GM12878 (cell line): ENCODE measurements around the gene PLEKHG2. TPM values are rescaled to one million over a fixed set of nuclear protein-coding genes. Genes with fewer than 3 reads are reported as not detected.

Source experiments
- ATAC-seq: fragments of 200-7000 bp; cut with Tn5 transposase; 3 replicates; pipeline ENCODE4 v1.9.1; 2020; ENCODE audit warnings: mild to moderate bottlenecking, moderate library complexity
- BruUV-seq: library from RNA; stranded (reverse); fragments of 400-500 nt; replicated peaks from 2 replicates; lab custom pipeline; 2021; lab: Mats Ljungman, UMichigan
- CTCF ChIA-PET: fragments of 300-600 bp; sonication (Branson Sonifier 250); formaldehyde crosslinking; extraction: SDS; loops from one replicate; lab custom pipeline; 2021; ENCODE audit warnings: inconsistent platforms; lab: Yijun Ruan, JAX
- POLR2A ChIA-PET: fragments of 350-600 bp; formaldehyde crosslinking; extraction: SDS; loops from one replicate; lab custom pipeline; 2021; ENCODE audit warnings: inconsistent platforms; lab: Charles Lee
- RAD21 ChIA-PET: fragments of 300-600 bp; sonication (Branson Sonifier 250); formaldehyde crosslinking; loops from one replicate; lab custom pipeline; 2023; ENCODE audit warnings: antibody characterized with exemption; ENCODE audit not compliant: unreplicated experiment; lab: Charles Lee
- SMC1A ChIA-PET: fragments of 300-600 bp; sonication (Branson Sonifier 250); formaldehyde crosslinking; loops from one replicate; lab custom pipeline; 2023; ENCODE audit not compliant: unreplicated experiment, uncharacterized antibody; lab: Charles Lee
- DNase-seq: peaks from one replicate; pipeline ENCODE4 v3.0.0-alpha.2; 2011; ENCODE audit warnings: low read depth, low spot score
- FAIRE-seq: peaks from 3 replicates; lab custom pipeline; 2011; peaks lifted over from hg19 to GRCh38; lab: Jason Lieb, UNC
- H2AFZ ChIP-seq: 2 replicates; pipeline ENCODE4 v1.6.0; 2011; ENCODE audit warnings: low read depth, low read length, control low read depth; ENCODE audit not compliant: control insufficient read depth
- H3K27ac ChIP-seq: 2 replicates; pipeline ENCODE4 v1.5.1; 2011; ENCODE audit warnings: control low read depth; ENCODE audit not compliant: control insufficient read depth, insufficient read depth
- H3K27me3 ChIP-seq, 2 experiments: replicated peaks in 1 of 2; 2 replicates each; pipeline versions ENCODE4 v1.6.0 to v1.6.1; 2011; ENCODE audit warnings: low read length in 1 of 2; ENCODE audit not compliant: control insufficient read depth in 2 of 2, insufficient read depth in 2 of 2
- H3K36me3 ChIP-seq, 2 experiments: 2 replicates each; pipeline ENCODE4 v1.5.1; 2011; ENCODE audit warnings: low read length in 1 of 2; ENCODE audit not compliant: control insufficient read depth in 2 of 2, insufficient read depth in 2 of 2
- H3K4me1 ChIP-seq: 2 replicates; pipeline ENCODE4 v1.6.1; 2011; ENCODE audit warnings: mild to moderate bottlenecking, low read length, moderate library complexity, mixed read lengths; ENCODE audit not compliant: control insufficient read depth, insufficient read depth
- H3K4me2 ChIP-seq: 2 replicates; pipeline ENCODE4 v1.6.0; 2011; ENCODE audit warnings: control low read depth; ENCODE audit not compliant: control insufficient read depth, insufficient read depth
- H3K4me3 ChIP-seq: fragments of 200-600 bp; sonication (generic); 2 replicates; pipeline ENCODE4 v1.5.1; 2016
- H3K79me2 ChIP-seq: 2 replicates; pipeline ENCODE4 v1.6.0; 2011; ENCODE audit warnings: low read length; ENCODE audit not compliant: control insufficient read depth, insufficient read depth
- H3K9ac ChIP-seq: 2 replicates; pipeline ENCODE4 v1.8.0; 2011; ENCODE audit warnings: low read length, control low read depth, mixed read lengths; ENCODE audit not compliant: control insufficient read depth, insufficient read depth
- H3K9me3 ChIP-seq: replicated peaks from 3 replicates; pipeline ENCODE4 v1.5.1; 2011; ENCODE audit warnings: mild to moderate bottlenecking, low read length; ENCODE audit not compliant: control insufficient read depth, insufficient read depth
- H4K20me1 ChIP-seq: 2 replicates; pipeline ENCODE4 v1.6.0; 2011; ENCODE audit not compliant: control insufficient read depth, insufficient read depth
- BACH1 ChIP-seq: fragments of 450-650 bp; IDR thresholded peaks from 2 replicates; pipeline ENCODE4 v1.6.1; 2017; ENCODE audit warnings: mild to moderate bottlenecking, borderline replicate concordance
- ESRRA ChIP-seq: IDR thresholded peaks from 2 replicates; pipeline ENCODE4 v1.6.1; 2012; ENCODE audit warnings: mild to moderate bottlenecking, low read length, improper control_type of control experiment
- IKZF2 ChIP-seq, 2 experiments: fragments of 450-650 bp; IDR thresholded peaks; 2 replicates each; pipeline ENCODE4 v1.6.1; 2017; ENCODE audit warnings: mild to moderate bottlenecking in 2 of 2, moderate library complexity in 2 of 2
- TCF12 ChIP-seq: IDR thresholded peaks from 2 replicates; pipeline ENCODE4 v1.6.1; 2011; ENCODE audit warnings: low read depth, mild to moderate bottlenecking, low read length
- WRNIP1 ChIP-seq: IDR thresholded peaks from 2 replicates; pipeline ENCODE4 v1.6.1; 2011; ENCODE audit warnings: low read depth, low read length, improper control_type of control experiment, borderline replicate concordance
- WGBS: methylation state at CpG from one replicate; pipeline ENCODE4 v1.1.6; 2016; ENCODE audit warnings: low lambda C conversion rate; ENCODE audit not compliant: insufficient replicate concordance, insufficient coverage; ENCODE audit errors: missing lambda C conversion rate; 5-methylcytosine and 5-hydroxymethylcytosine counted together
- in situ Hi-C: fragments of 300-500 bp; cut with MboI; formaldehyde crosslinking; loops from 9 replicates; pipeline ENCODE4 v1.14.3; 2018; ENCODE audit warnings: mixed read lengths
- intact Hi-C: fragments of 100-400 bp; cut with micrococcal nuclease; formaldehyde crosslinking; loops from one replicate; pipeline ENCODE4 v1.14.2; 2022; ENCODE audit not compliant: unreplicated experiment
- polyA plus RNA-seq, 11 experiments: library from polyadenylated mRNA; depleted of rRNA in 4 of 11; unstranded in 6 of 11; stranded (reverse) in 5 of 11; fragments of >200 nt; fragmentation: Nextera tagmentation in 4 of 11; fragmentation: Illumina TruSeq in 1 of 11; extraction: Ambion mirVana in 4 of 11; extraction: Trizol in 1 of 11; gene quantifications; 1 replicate in 1 of 11; 2 replicates in 10 of 11; pipeline versions ENCODE4 v1.2.1 to v1.2.3, GENCODE V29; 2011 to 2016; ENCODE audit warnings: inconsistent platforms in 2 of 11, missing spikeins in 2 of 11, low read depth in 1 of 11
- total RNA-seq, 4 experiments: library from RNA; depleted of rRNA in 3 of 4; stranded (reverse); fragments of >200 nt in 3 of 4; fragmentation: Illumina TruSeq in 1 of 4; extraction: Trizol in 1 of 4; gene quantifications; 2 replicates each; pipeline versions ENCODE4 v1.2.1 to v1.2.3, GENCODE V29; 2013 to 2021
- TF ChIP-seq, protein P1 (sequence below): fragments of 450-650 bp; IDR thresholded peaks from 2 replicates; pipeline ENCODE4 v1.6.1; 2017; ENCODE audit warnings: low read depth, mild to moderate bottlenecking, moderate library complexity
- TF ChIP-seq, protein P2 (sequence below): fragments of 450-650 bp; formaldehyde crosslinking; IDR thresholded peaks from 2 replicates; pipeline ENCODE4 v1.4.0; 2022; ENCODE audit warnings: mild to moderate bottlenecking, moderate library complexity
- TF ChIP-seq, protein P3 (sequence below): fragments of 450-650 bp; IDR thresholded peaks from 2 replicates; pipeline ENCODE4 v1.6.1; 2017; ENCODE audit warnings: mild to moderate bottlenecking, moderate library complexity
- TF ChIP-seq, protein P4 (sequence below): IDR thresholded peaks from 2 replicates; pipeline ENCODE4 v1.6.1; 2011; ENCODE audit warnings: borderline replicate concordance, low read depth, mild to moderate bottlenecking, moderate library complexity, mixed read lengths, low read length; ENCODE audit not compliant: insufficient read depth; ENCODE audit errors: extremely low read length

The PLEKHG2 gene
- total and polyA plus RNA-seq, 10 of the 15 experiments (the other 5 are each of a cell fraction or from before 2014, with no cell fraction given): 3.0 to 62.5 (median 17.2) TPM

DNA sequence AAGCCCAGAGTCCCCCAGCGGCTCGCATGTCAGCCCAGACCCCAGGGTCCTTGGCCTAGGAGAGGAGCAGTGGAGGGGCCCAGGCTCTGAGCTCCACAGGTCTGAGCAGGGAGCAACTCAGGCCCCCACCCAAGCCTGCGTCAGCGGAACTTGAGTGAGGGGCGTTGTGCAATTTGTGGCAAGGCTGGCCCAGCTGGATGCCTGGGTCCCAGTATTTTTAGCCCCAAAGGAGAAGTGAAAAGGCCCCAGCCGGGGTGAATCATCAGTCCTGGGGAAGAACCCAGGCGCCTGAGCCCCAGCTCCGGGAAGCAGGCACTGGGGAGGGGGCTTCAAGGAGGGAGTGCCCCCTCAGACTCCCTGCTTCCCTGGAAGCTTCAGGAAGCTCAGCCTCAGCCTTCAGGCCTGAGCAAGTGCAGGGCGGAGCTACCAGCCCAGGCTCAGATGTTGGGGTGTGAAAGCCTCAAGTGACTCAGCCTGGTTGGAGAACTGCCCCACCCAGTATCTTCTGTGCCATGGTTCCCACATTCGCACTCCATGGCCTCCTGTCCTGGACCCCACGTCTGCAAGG lies 14.1 kb upstream of the PLEKHG2 start:
- Histone ChIP-seq H3K9ac (peak overlapping the region; percentile 83), H4K20me1 (no peaks in the 10 kb centered on the region), H3K9me3 (no peaks in the 10 kb centered on the region), H2AFZ (no peak overlapping the region), H3K4me2 (peak overlapping the region; percentile 94), H3K27ac (peak overlapping the region; percentile 99), H3K4me3 (peak overlapping the region; percentile 26), H3K79me2 (peaks cover 18% of the 10 kb centered on the region), H3K36me3 (peaks cover 0 to 15% of the 10 kb centered on the region in 2 experiments; a peak in 3 of 4 replicates), H3K4me1 (peaks cover 56% of the 10 kb centered on the region), H3K27me3 (no peaks in the 10 kb centered on the region)
- CTCF ChIA-PET: interaction anchor here (0.8 to 7.4 kb wide), 17 partner anchors 8 to 422 kb away, joined by 3 to 218 read pairs (median 4); partner anchors contain the start of genes DLL3, EID2B, PAK4 and PLEKHG2
- intact Hi-C loops: no loop called here
- in situ Hi-C loops: no loop called here
- FAIRE-seq: peak; percentile 56
- no peak for DNase-seq
- SMC1A ChIA-PET: interaction anchor here (0.6 to 8.7 kb wide), 12 partner anchors 8 to 302 kb away, joined by 3 to 146 read pairs (median 4); partner anchors contain the start of genes DLL3, PLEKHG2, RPS16 and SAMD4B
- POLR2A ChIA-PET: interaction anchor here (0.5 to 3.3 kb wide), 7 partner anchors 9 to 161 kb away, joined by 3 to 40 read pairs (median 9); partner anchors contain the start of genes GMFG, PLEKHG2, RPS16 and SAMD4B
- 18% methylated on average over 11 of the region's 11 CpGs for WGBS
- RAD21 ChIA-PET: interaction anchor here (0.9 to 6.7 kb wide), 12 partner anchors 9 to 274 kb away, joined by 3 to 159 read pairs (median 4); partner anchors contain the start of genes PLEKHG2, RPS16, SAMD4B and ZFP36
- TSS peak; percentile 24 for BruUV-seq
- peak; percentile 35 for ATAC-seq
- TF ChIP-seq, protein P1, sequence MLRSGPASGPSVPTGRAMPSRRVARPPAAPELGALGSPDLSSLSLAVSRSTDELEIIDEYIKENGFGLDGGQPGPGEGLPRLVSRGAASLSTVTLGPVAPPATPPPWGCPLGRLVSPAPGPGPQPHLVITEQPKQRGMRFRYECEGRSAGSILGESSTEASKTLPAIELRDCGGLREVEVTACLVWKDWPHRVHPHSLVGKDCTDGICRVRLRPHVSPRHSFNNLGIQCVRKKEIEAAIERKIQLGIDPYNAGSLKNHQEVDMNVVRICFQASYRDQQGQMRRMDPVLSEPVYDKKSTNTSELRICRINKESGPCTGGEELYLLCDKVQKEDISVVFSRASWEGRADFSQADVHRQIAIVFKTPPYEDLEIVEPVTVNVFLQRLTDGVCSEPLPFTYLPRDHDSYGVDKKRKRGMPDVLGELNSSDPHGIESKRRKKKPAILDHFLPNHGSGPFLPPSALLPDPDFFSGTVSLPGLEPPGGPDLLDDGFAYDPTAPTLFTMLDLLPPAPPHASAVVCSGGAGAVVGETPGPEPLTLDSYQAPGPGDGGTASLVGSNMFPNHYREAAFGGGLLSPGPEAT: peak; percentile 30; the same call in 1 of the 2 replicates
- TF ChIP-seq, protein P2, sequence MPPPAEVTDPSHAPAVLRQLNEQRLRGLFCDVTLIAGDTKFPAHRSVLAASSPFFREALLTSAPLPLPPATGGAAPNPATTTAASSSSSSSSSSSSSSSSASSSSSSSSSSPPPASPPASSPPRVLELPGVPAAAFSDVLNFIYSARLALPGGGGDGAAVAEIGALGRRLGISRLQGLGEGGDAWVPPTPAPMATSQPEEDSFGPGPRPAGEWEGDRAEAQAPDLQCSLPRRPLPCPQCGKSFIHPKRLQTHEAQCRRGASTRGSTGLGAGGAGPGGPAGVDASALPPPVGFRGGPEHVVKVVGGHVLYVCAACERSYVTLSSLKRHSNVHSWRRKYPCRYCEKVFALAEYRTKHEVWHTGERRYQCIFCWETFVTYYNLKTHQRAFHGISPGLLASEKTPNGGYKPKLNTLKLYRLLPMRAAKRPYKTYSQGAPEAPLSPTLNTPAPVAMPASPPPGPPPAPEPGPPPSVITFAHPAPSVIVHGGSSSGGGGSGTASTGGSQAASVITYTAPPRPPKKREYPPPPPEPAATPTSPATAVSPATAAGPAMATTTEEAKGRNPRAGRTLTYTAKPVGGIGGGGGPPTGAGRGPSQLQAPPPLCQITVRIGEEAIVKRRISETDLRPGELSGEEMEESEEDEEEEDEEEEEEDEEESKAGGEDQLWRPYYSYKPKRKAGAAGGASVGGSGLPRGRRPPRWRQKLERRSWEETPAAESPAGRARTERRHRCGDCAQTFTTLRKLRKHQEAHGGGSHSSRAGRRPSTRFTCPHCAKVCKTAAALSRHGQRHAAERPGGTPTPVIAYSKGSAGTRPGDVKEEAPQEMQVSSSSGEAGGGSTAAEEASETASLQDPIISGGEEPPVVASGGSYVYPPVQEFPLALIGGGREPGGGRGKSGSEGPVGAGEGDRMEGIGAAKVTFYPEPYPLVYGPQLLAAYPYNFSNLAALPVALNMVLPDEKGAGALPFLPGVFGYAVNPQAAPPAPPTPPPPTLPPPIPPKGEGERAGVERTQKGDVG (CRISPR knock-in tag): no peak
- TF ChIP-seq WRNIP1 (no peak), IKZF2 (IDR thresholded peaks at IDR 0.05) (peak; percentile 50 to 75; a peak in 3 of 4 replicates), ESRRA (no peak), TCF12 (peak; percentile 70; the same call in 1 of the 2 replicates), BACH1 (0 out of 2 replicates have a peak, but pooled peaks have one; percentile 38)
- TF ChIP-seq, protein P3, sequence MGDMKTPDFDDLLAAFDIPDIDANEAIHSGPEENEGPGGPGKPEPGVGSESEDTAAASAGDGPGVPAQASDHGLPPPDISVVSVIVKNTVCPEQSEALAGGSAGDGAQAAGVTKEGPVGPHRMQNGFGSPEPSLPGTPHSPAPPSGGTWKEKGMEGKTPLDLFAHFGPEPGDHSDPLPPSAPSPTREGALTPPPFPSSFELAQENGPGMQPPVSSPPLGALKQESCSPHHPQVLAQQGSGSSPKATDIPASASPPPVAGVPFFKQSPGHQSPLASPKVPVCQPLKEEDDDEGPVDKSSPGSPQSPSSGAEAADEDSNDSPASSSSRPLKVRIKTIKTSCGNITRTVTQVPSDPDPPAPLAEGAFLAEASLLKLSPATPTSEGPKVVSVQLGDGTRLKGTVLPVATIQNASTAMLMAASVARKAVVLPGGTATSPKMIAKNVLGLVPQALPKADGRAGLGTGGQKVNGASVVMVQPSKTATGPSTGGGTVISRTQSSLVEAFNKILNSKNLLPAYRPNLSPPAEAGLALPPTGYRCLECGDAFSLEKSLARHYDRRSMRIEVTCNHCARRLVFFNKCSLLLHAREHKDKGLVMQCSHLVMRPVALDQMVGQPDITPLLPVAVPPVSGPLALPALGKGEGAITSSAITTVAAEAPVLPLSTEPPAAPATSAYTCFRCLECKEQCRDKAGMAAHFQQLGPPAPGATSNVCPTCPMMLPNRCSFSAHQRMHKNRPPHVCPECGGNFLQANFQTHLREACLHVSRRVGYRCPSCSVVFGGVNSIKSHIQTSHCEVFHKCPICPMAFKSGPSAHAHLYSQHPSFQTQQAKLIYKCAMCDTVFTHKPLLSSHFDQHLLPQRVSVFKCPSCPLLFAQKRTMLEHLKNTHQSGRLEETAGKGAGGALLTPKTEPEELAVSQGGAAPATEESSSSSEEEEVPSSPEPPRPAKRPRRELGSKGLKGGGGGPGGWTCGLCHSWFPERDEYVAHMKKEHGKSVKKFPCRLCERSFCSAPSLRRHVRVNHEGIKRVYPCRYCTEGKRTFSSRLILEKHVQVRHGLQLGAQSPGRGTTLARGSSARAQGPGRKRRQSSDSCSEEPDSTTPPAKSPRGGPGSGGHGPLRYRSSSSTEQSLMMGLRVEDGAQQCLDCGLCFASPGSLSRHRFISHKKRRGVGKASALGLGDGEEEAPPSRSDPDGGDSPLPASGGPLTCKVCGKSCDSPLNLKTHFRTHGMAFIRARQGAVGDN: 0 out of 2 replicates have a peak, but pooled peaks have one; percentile 45
- TF ChIP-seq, protein P4, sequence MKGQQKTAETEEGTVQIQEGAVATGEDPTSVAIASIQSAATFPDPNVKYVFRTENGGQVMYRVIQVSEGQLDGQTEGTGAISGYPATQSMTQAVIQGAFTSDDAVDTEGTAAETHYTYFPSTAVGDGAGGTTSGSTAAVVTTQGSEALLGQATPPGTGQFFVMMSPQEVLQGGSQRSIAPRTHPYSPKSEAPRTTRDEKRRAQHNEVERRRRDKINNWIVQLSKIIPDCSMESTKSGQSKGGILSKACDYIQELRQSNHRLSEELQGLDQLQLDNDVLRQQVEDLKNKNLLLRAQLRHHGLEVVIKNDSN: no peak
